ENCODE data around the gene MLIP. TPM values are rescaled to one million over a fixed set of nuclear protein-coding genes. Genes with fewer than 3 reads are reported as not detected.

The MLIP gene
- total RNA-seq, 4 donors from 2014 or later, result 4.0 to 20.6 (median 10.1) TPM

- H3K4me3 ChIP-seq (ENCODE audit: low read depth, poor library complexity, severe bottlenecking), result no peak overlapping the region
- WGBS, 2 donors, result 66 to 73% methylated on average over 4 of the region's 4 CpGs
- TF ChIP-seq POLR2A (IDR thresholded peaks at IDR 0.05) (no peak), CTCF (IDR thresholded peaks at IDR 0.05) (no peak)
- no peak for DNase-seq (ENCODE audit: low spot score in 2 of 2)
- intact Hi-C loops (cut with DNase I; ENCODE audit: low total_unique reads), result loop anchor here (5.0 kb wide), 1 partner anchor 1105 kb away; no protein-coding TSS in a partner anchor
Measured at GRCh38 chr6:54097753-54098152, 13.5 kb upstream of the MLIP start.

- 85 to 86% methylated on average over 6 of the region's 6 CpGs for WGBS, 2 donors
- no peak for TF ChIP-seq POLR2A (IDR thresholded peaks at IDR 0.05)
- TF ChIP-seq CTCF (IDR thresholded peaks at IDR 0.05), result no peak
- DNase-seq (ENCODE audit: low spot score in 2 of 2), result no peak
- intact Hi-C loops (cut with DNase I; ENCODE audit: low total_unique reads), result loop anchor here (5.0 kb wide), 1 partner anchor 1106 kb away; no protein-coding TSS in a partner anchor
- H3K4me3 ChIP-seq (ENCODE audit: low read depth, poor library complexity, severe bottlenecking), result no peak overlapping the region
Measured at GRCh38 chr6:54098450-54099044, 12.7 kb upstream of the MLIP start.

- no peak for TF ChIP-seq CTCF (IDR thresholded peaks at IDR 0.05)
- intact Hi-C loops (cut with DNase I; ENCODE audit: low total_unique reads), result loop anchor here (5.0 kb wide), 1 partner anchor 1107 kb away; no protein-coding TSS in a partner anchor
- 71 to 72% methylated on average over 3 of the region's 3 CpGs for WGBS, 2 donors
- DNase-seq (ENCODE audit: low spot score in 2 of 2), result no peak
- no peak overlapping the region for H3K4me3 ChIP-seq (ENCODE audit: low read depth, poor library complexity, severe bottlenecking)
Measured at GRCh38 chr6:54099225-54099624, 12.0 kb upstream of the MLIP start.

- DNase-seq (ENCODE audit: low spot score in 2 of 2), result no peak
- intact Hi-C loops (cut with DNase I; ENCODE audit: low total_unique reads), result no loop called here
- H3K4me3 ChIP-seq (ENCODE audit: low read depth, poor library complexity, severe bottlenecking), result no peak overlapping the region
- 91 to 94% methylated on average over 1 of the region's 1 CpG for WGBS, 2 donors
- TF ChIP-seq POLR2A (IDR thresholded peaks at IDR 0.05) (no peak), CTCF (IDR thresholded peaks at IDR 0.05) (no peak)
Measured at GRCh38 chr6:54100411-54101006, 10.7 kb upstream of the MLIP start.

- no peak overlapping the region for H3K4me3 ChIP-seq (ENCODE audit: low read depth, poor library complexity, severe bottlenecking)
- TF ChIP-seq CTCF (IDR thresholded peaks at IDR 0.05) (no peak), POLR2A (IDR thresholded peaks at IDR 0.05) (no peak)
- DNase-seq (ENCODE audit: low spot score in 2 of 2), result no peak
- intact Hi-C loops (cut with DNase I; ENCODE audit: low total_unique reads), result no loop called here
- 21 to 50% methylated on average over 1 of the region's 1 CpG for WGBS, 2 donors
Measured at GRCh38 chr6:54102238-54102637, 9.0 kb upstream of the MLIP start.

All from lower leg skin (tissue), 4 donors.